Panc1 (cell line): ENCODE results near the gene GDF15. TPM values are rescaled to one million over a fixed set of nuclear protein-coding genes. Genes with fewer than 3 reads are reported as not detected.
A peak's percentile ranks its signal among the peaks of the same experiment; 100 is the strongest.
"Not testable (repeated sequence)": the region's sequence is repeated elsewhere in the genome, so short reads cannot be mapped to it uniquely, and the experiment has no call there.

Experiments
- ATAC-seq: fragments of 200-7000 bp; cut with Tn5 transposase; 2 replicates; pipeline ENCODE4 v1.9.1; 2020; ENCODE audit warnings: mild to moderate bottlenecking, moderate library complexity
- BruUV-seq: library from RNA; stranded (reverse); fragments of 400-500 nt; replicated peaks from 2 replicates; lab custom pipeline; 2021; lab: Mats Ljungman, UMichigan
- CTCF ChIA-PET: fragments of 300-600 bp; sonication (Branson Sonifier 250); formaldehyde crosslinking; loops from one replicate; lab custom pipeline; 2022; ENCODE audit warnings: antibody characterized with exemption; lab: Charles Lee
- POLR2A ChIA-PET: fragments of 300-600 bp; sonication (Branson Sonifier 250); formaldehyde crosslinking; loops from one replicate; lab custom pipeline; 2022; ENCODE audit warnings: antibody characterized with exemption; lab: Charles Lee
- DNase-seq: peaks from one replicate; pipeline ENCODE4 v3.0.0-alpha.2; 2010; ENCODE audit warnings: low read depth, low spot score
- H3K27ac ChIP-seq: 2 replicates; pipeline ENCODE4 v1.5.1; 2011; ENCODE audit warnings: mild to moderate bottlenecking, low read length, inconsistent platforms
- H3K27me3 ChIP-seq: fragments of 200-500 bp; sonication (Bioruptor generic); 2 replicates; pipeline ENCODE4 v1.6.0; 2014; ENCODE audit warnings: low read length, inconsistent platforms; ENCODE audit not compliant: control insufficient read depth, insufficient read depth
- H3K36me3 ChIP-seq: fragments of 200-500 bp; sonication (Bioruptor generic); 2 replicates; pipeline ENCODE4 v1.5.1; 2014; ENCODE audit warnings: inconsistent platforms, mild to moderate bottlenecking, low read length, moderate library complexity; ENCODE audit not compliant: control insufficient read depth, insufficient read depth
- H3K4me1 ChIP-seq: 2 replicates; pipeline ENCODE4 v1.5.1; 2011; ENCODE audit warnings: inconsistent platforms, mild to moderate bottlenecking, low read length, moderate library complexity; ENCODE audit not compliant: control insufficient read depth, insufficient read depth
- H3K4me3 ChIP-seq, 2 experiments: 2 replicates each; pipeline ENCODE4 v1.5.1; 2011 to 2012; ENCODE audit warnings: low read depth in 2 of 2, low read length in 2 of 2, mild to moderate bottlenecking in 2 of 2, inconsistent platforms in 1 of 2, moderate library complexity in 1 of 2
- H3K9me3 ChIP-seq: fragments of 200-500 bp; sonication (Bioruptor generic); 2 replicates; pipeline ENCODE4 v1.5.1; 2014; ENCODE audit warnings: low read depth, mild to moderate bottlenecking, inconsistent platforms, low read length, moderate library complexity; ENCODE audit not compliant: control insufficient read depth, insufficient read depth
- CTCF ChIP-seq: fragments of 450-650 bp; IDR thresholded peaks from 2 replicates; pipeline ENCODE4 v1.5.1; 2017; ENCODE audit warnings: mild to moderate bottlenecking
- POLR2AphosphoS5 ChIP-seq: IDR thresholded peaks from 2 replicates; pipeline ENCODE4 v1.6.1; 2012; ENCODE audit warnings: mild to moderate bottlenecking, low read depth, low read length, moderate library complexity
- REST ChIP-seq, 2 experiments: IDR thresholded peaks; 2 replicates each; pipeline ENCODE4 v1.6.1; 2011 to 2012; ENCODE audit warnings: low read depth in 2 of 2, control low read depth in 1 of 2, low read length in 1 of 2, mild to moderate bottlenecking in 1 of 2, moderate library complexity in 1 of 2; ENCODE audit not compliant: insufficient read depth in 1 of 2
- SIN3A ChIP-seq: IDR thresholded peaks from 2 replicates; pipeline ENCODE4 v1.6.1; 2012; ENCODE audit warnings: low read depth, mild to moderate bottlenecking, low read length, moderate library complexity, borderline replicate concordance; ENCODE audit not compliant: insufficient read depth
- TCF7L2 ChIP-seq: IDR thresholded peaks from 2 replicates; pipeline ENCODE4 v1.6.1; 2011; ENCODE audit warnings: mild to moderate bottlenecking, low read depth, low read length, inconsistent platforms
- in situ Hi-C: cut with HindIII; loops from 2 replicates; pipeline ENCODE4 v1.10.0; 2016; ENCODE audit warnings: low sequenced_read_pairs, low pct_unique_long_range_greater_than_20kb
- intact Hi-C: fragments of 100-400 bp; cut with micrococcal nuclease; formaldehyde crosslinking; loops from one replicate; pipeline ENCODE4 v1.10.0; 2022; ENCODE audit not compliant: unreplicated experiment
- total RNA-seq: library from RNA; stranded (reverse); gene quantifications from one replicate; pipeline ENCODE4 v1.2.1, GENCODE V29; 2021; ENCODE audit not compliant: unreplicated experiment

Gene GDF15
- total RNA-seq, 1 experiment from 2014 or later: 335 TPM

GRCh38 chr19:18351544-18351943 is 34.4 kb upstream of the GDF15 start:
- in situ Hi-C loops (no loop called here), intact Hi-C loops (no loop called here)
- no TSS peak for BruUV-seq
- Histone ChIP-seq H3K27me3 (no peaks in the 10 kb centered on the region), H3K4me1 (no peaks in the 10 kb centered on the region), H3K9me3 (no peaks in the 10 kb centered on the region), H3K27ac (peak overlapping the region; percentile 34; the same call in 1 of the 2 replicates), H3K36me3 (no peaks in the 10 kb centered on the region), H3K4me3 (no peak overlapping the region)
- no peak for TF ChIP-seq CTCF
- no peak for TF ChIP-seq POLR2AphosphoS5
- no peak for TF ChIP-seq TCF7L2
- no peak for TF ChIP-seq REST (IDR thresholded peaks at IDR 0.05; ENCODE audit: insufficient read depth in 1 of 2, low read depth in 2 of 2, low read length in 1 of 2)
- no peak for TF ChIP-seq SIN3A
- ChIA-PET POLR2A (no interaction called here), CTCF (no interaction called here)
- ATAC-seq (no peak), DNase-seq (no peak)

GRCh38 chr19:18353378-18354005 is 32.5 kb upstream of the GDF15 start:
- ATAC-seq (no peak), DNase-seq (no peak)
- TF ChIP-seq TCF7L2 (no peak), REST (IDR thresholded peaks at IDR 0.05; ENCODE audit: insufficient read depth in 1 of 2, low read depth in 2 of 2, low read length in 1 of 2) (no peak), CTCF (no peak), POLR2AphosphoS5 (no peak), SIN3A (no peak)
- intact Hi-C loops: no loop called here
- POLR2A ChIA-PET: interaction anchor here (0.6 to 0.7 kb wide), 2 partner anchors 11 to 160 kb away, joined by 3 to 5 read pairs; partner anchors contain the start of gene MPV17L2
- H3K36me3 ChIP-seq: no peaks in the 10 kb centered on the region
- BruUV-seq: no TSS peak
- CTCF ChIA-PET: no interaction called here
- in situ Hi-C loops: no loop called here
- H3K4me3 ChIP-seq: no peak overlapping the region
- no peaks in the 10 kb centered on the region for H3K27me3 ChIP-seq
- no peaks in the 10 kb centered on the region for H3K4me1 ChIP-seq
- H3K27ac ChIP-seq: peak overlapping the region; percentile 59; the same call in 1 of the 2 replicates
- no peaks in the 10 kb centered on the region for H3K9me3 ChIP-seq

- in situ Hi-C loops, H3K36me3 ChIP-seq, H3K9me3 ChIP-seq, H3K4me1 ChIP-seq, ATAC-seq, intact Hi-C loops, H3K27me3 ChIP-seq, CTCF ChIA-PET, DNase-seq, H3K4me3 ChIP-seq, BruUV-seq: not testable (repeated sequence)
- POLR2A ChIA-PET: interaction anchor here (0.6 kb wide), 1 partner anchor 28 kb away, joined by 4 read pairs; no protein-coding TSS in a partner anchor
- peak overlapping the region; percentile 12; the same call in 1 of the 2 replicates for H3K27ac ChIP-seq
Observed at GRCh38 chr19:18354743-18355142, 31.2 kb upstream of the GDF15 start.
